CD4-positive, alpha-beta T cell (primary cell): ENCODE results near the gene C1orf35. TPM values are rescaled to one million over a fixed set of nuclear protein-coding genes. Genes with fewer than 3 reads are reported as not detected.
A peak's percentile ranks its signal among the peaks of the same experiment; 100 is the strongest.

ENCODE experiments used
- ATAC-seq: fragments of 200-7000 bp; cut with Tn5 transposase; one replicate; pipeline ENCODE4 v1.10.0; 2022; ENCODE audit warnings: mild to moderate bottlenecking; ENCODE audit not compliant: poor library complexity
- CTCF ChIA-PET: fragments of 350-600 bp; sonication (Branson Sonifier 250); formaldehyde crosslinking; loops from one replicate; lab custom pipeline; 2021; ENCODE audit warnings: antibody characterized with exemption, inconsistent platforms; lab: Charles Lee
- POLR2A ChIA-PET: fragments of 350-600 bp; sonication (Branson Sonifier 250); formaldehyde crosslinking; loops from one replicate; lab custom pipeline; 2021; ENCODE audit warnings: antibody characterized with exemption, inconsistent platforms; lab: Charles Lee
- DNase-seq, 14 experiments: peaks; one replicate each; pipeline ENCODE4 v3.0.0-alpha.2; 2013 to 2020; ENCODE audit warnings: mixed read lengths in 2 of 14
- H3K27ac ChIP-seq, 2 donors: one replicate each; pipeline versions ENCODE4 v1.5.1 to v1.7.0; 2013; ENCODE audit warnings: low read length in 2 of 2, low read depth in 1 of 2, mild to moderate bottlenecking in 1 of 2
- H3K27me3 ChIP-seq, 2 experiments: 1 replicate in 1 of 2; 2 replicates in 1 of 2; pipeline versions ENCODE4 v1.6.1 to v1.7.0; 2013; ENCODE audit warnings: low read length in 2 of 2, control low read depth in 1 of 2, mild to moderate bottlenecking in 1 of 2, moderate library complexity in 1 of 2; ENCODE audit not compliant: insufficient read depth in 2 of 2, control insufficient read depth in 1 of 2
- H3K36me3 ChIP-seq: one replicate; pipeline ENCODE4 v1.6.1; 2013; ENCODE audit warnings: low read length, control low read depth; ENCODE audit not compliant: insufficient read depth
- H3K4me1 ChIP-seq: one replicate; pipeline ENCODE4 v1.6.1; 2013; ENCODE audit warnings: low read length, control low read depth; ENCODE audit not compliant: insufficient read depth
- H3K4me3 ChIP-seq: one replicate; pipeline ENCODE4 v1.5.1; 2013; ENCODE audit warnings: mild to moderate bottlenecking, low read length, moderate library complexity
- H3K9me3 ChIP-seq, 2 experiments: 1 replicate in 1 of 2; 2 replicates in 1 of 2; pipeline versions ENCODE4 v1.6.1 to v1.7.0; 2013; ENCODE audit warnings: low read length in 2 of 2, mild to moderate bottlenecking in 2 of 2, control low read depth in 1 of 2, moderate library complexity in 1 of 2; ENCODE audit not compliant: control insufficient read depth in 1 of 2, insufficient read depth in 1 of 2
- H3K27ac Mint-ChIP-seq: one replicate; pipeline ENCODE4 v1.8.0; 2020; ENCODE audit warnings: mixed read lengths
- H3K27me3 Mint-ChIP-seq: one replicate; pipeline ENCODE4 v1.8.0; 2021; ENCODE audit warnings: mixed read lengths
- H3K36me3 Mint-ChIP-seq: one replicate; pipeline ENCODE4 v1.8.0; 2021; ENCODE audit warnings: low read depth, mixed read lengths
- H3K4me1 Mint-ChIP-seq: one replicate; pipeline ENCODE4 v1.8.0; 2021; ENCODE audit warnings: low read depth, mixed read lengths
- H3K4me3 Mint-ChIP-seq: one replicate; pipeline ENCODE4 v1.8.0; 2020; ENCODE audit warnings: mild to moderate bottlenecking, mixed read lengths
- H3K9me3 Mint-ChIP-seq: one replicate; pipeline ENCODE4 v1.8.0; 2020; ENCODE audit warnings: mixed read lengths
- CTCF ChIP-seq: fragments of 200-600 bp; IDR thresholded peaks from one replicate; pipeline ENCODE4 v1.8.0; 2022; ENCODE audit warnings: antibody characterized with exemption, mild to moderate bottlenecking
- intact Hi-C, 2 experiments: fragments of 100-400 bp; cut with DNase I in 1 of 2; cut with micrococcal nuclease in 1 of 2; formaldehyde crosslinking; loops; one replicate each; pipeline versions ENCODE4 v1.15.1 to v1.9.0; 2023 to 2025; cut with DNase I, micrococcal nuclease
- total RNA-seq, 174 experiments: library from RNA in 2 of 174; stranded (reverse) in 2 of 174; gene quantifications; one replicate each; pipeline ENCODE4 v1.2.3 and lab custom pipeline; 2021 to 2026

The C1orf35 gene
- total RNA-seq, 2 experiments from 2014 or later = 36.6 to 40.3 TPM

GRCh38 chr1:228066416-228066815 lies 36.7 kb downstream of the C1orf35 start:
- no peak overlapping the region for H3K27ac ChIP-seq
- peaks cover 0 to 34% of the 10 kb centered on the region in 2 experiments for H3K9me3 ChIP-seq
- H3K4me1 ChIP-seq = no peaks in the 10 kb centered on the region
- peak in 1 of 14 experiments; percentile 12 for DNase-seq
- H3K27me3 Mint-ChIP-seq = peaks cover 23% of the 10 kb centered on the region
- no peaks in the 10 kb centered on the region for H3K36me3 ChIP-seq
- no peak for TF ChIP-seq CTCF
- ChIA-PET POLR2A (interaction anchor here (0.9 kb wide), 1 partner anchor 16 kb away, joined by 3 read pairs; no protein-coding TSS in a partner anchor), CTCF (no interaction called here)
- H3K27me3 ChIP-seq = peaks cover 38 to 72% of the 10 kb centered on the region in 2 experiments
- H3K36me3 Mint-ChIP-seq = no peaks in the 10 kb centered on the region
- intact Hi-C loops = no loop called here
- no peak overlapping the region for H3K4me3 ChIP-seq
- H3K4me3 Mint-ChIP-seq = no peak overlapping the region
- ATAC-seq = no peak
- H3K9me3 Mint-ChIP-seq = no peaks in the 10 kb centered on the region
- no peaks in the 10 kb centered on the region for H3K4me1 Mint-ChIP-seq
- no peak overlapping the region for H3K27ac Mint-ChIP-seq

DNA sequence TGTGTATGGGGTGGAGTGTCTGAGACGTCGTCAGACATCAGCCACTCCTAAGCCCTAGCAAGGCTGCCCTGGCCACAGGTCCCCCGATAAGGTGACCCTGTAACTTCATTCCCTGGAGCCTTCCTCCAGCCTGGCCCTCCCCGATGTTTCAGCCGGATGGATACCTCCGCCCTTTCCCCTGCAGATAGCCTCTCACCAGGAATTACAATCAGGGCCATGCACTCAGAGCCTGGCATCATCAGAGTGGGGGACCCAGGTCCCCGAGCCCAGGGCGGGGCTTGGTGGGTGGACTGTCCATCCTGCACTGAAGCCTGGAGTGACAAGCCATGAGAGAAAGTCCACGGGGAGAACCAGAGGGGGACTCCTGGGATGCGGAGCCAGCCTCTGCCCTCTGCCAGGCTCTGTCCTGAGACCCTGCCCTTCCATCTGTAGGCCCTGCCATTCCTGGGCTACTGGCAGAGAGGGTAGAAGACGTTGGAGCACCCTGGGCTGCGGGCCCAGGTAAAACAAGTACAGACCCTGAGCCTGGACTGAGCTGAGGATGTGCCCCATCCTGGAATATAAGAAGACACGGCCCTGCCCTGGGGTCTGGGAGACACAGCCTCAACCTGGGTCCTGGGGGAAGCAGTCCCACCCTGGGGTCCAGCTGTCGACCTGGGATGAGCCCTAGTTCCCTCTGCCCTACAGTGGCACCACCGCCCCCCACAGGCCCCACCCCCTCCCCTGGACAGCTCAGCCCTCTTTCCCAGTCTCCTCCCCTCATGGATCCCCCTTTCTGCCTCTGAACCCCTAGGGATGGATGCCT lies 37.4 kb downstream of the C1orf35 start:
- DNase-seq = peak in 1 of 14 experiments; percentile 16

More for the DNA sequence above, 37.4 kb downstream of the C1orf35 start:
- no peak for TF ChIP-seq CTCF
- Mint-ChIP-seq H3K4me3 (no peak overlapping the region), H3K4me1 (peaks cover 6% of the 10 kb centered on the region), H3K36me3 (no peaks in the 10 kb centered on the region), H3K27ac (no peak overlapping the region), H3K27me3 (peaks cover 30% of the 10 kb centered on the region), H3K9me3 (no peaks in the 10 kb centered on the region)
- no peak overlapping the region for H3K4me3 ChIP-seq
- H3K9me3 ChIP-seq = peaks cover 0 to 41% of the 10 kb centered on the region in 2 experiments
- POLR2A ChIA-PET = interaction anchor here (0.9 kb wide), 1 partner anchor 16 kb away, joined by 3 read pairs; no protein-coding TSS in a partner anchor
- H3K4me1 ChIP-seq = peaks cover 4% of the 10 kb centered on the region
- intact Hi-C loops = no loop called here
- no peaks in the 10 kb centered on the region for H3K36me3 ChIP-seq
- CTCF ChIA-PET = no interaction called here
- H3K27me3 ChIP-seq = peaks cover 45 to 78% of the 10 kb centered on the region in 2 experiments
- H3K27ac ChIP-seq = no peak overlapping the region
- no peak for ATAC-seq
